K562 (cell line): ENCODE measurements around the gene HEATR3. TPM values are rescaled to one million over a fixed set of nuclear protein-coding genes. Genes with fewer than 3 reads are reported as not detected.

Source experiments
- ATAC-seq: fragments of 200-7000 bp; cut with Tn5 transposase; 3 replicates; pipeline ENCODE4 v1.9.1; 2020; ENCODE audit warnings: moderate library complexity
- BruUV-seq: library from RNA; stranded (reverse); fragments of 400-500 nt; replicated peaks from 2 replicates; lab custom pipeline; 2021; lab: Mats Ljungman, UMichigan
- CTCF ChIA-PET: fragments of 300-600 bp; formaldehyde crosslinking; extraction: SDS; loops from one replicate; lab custom pipeline; 2021; ENCODE audit warnings: low intra/inter-chr PET ratio; lab: Yijun Ruan, JAX
- POLR2A ChIA-PET: fragments of 300-600, 350-650 bp; sonication (Branson Sonifier 250); formaldehyde crosslinking; extraction: SDS; loops from one replicate; lab custom pipeline; 2021; ENCODE audit warnings: antibody characterized with exemption, inconsistent platforms; lab: Yijun Ruan, JAX
- DNase-seq, 4 experiments: peaks; one replicate each; pipeline versions ENCODE4 v3.0.0 to v3.0.0-alpha.2; 2011 to 2018; ENCODE audit warnings: low spot score in 3 of 4, mixed read lengths in 3 of 4; ENCODE audit errors: extremely low read depth in 1 of 4
- FAIRE-seq: peaks from 2 replicates; lab custom pipeline; 2011; peaks lifted over from hg19 to GRCh38; lab: Jason Lieb, UNC
- H2AFZ ChIP-seq: 2 replicates; pipeline ENCODE4 v1.6.0; 2011; ENCODE audit warnings: low read depth, low read length, control low read depth, inconsistent platforms
- H3K27ac ChIP-seq: fragments of 200-600 bp; 3 replicates; pipeline ENCODE4 v1.8.0; 2011; ENCODE audit warnings: low read depth, mild to moderate bottlenecking, control low read depth, inconsistent platforms, low read length, moderate library complexity, mixed read lengths; ENCODE audit errors: extremely low read depth
- H3K27me3 ChIP-seq, 2 experiments: fragments of 300-600 bp in 1 of 2; 2 replicates in 1 of 2; 3 replicates in 1 of 2; pipeline versions ENCODE4 v1.6.0 to v1.8.0; 2011; ENCODE audit warnings: inconsistent platforms in 2 of 2, low read length in 2 of 2, mild to moderate bottlenecking in 1 of 2, mixed read lengths in 1 of 2, moderate library complexity in 1 of 2; ENCODE audit not compliant: control insufficient read depth in 2 of 2, insufficient read depth in 2 of 2
- H3K36me3 ChIP-seq: fragments of 300-600 bp; 3 replicates; pipeline ENCODE4 v1.8.0; 2011; ENCODE audit warnings: mild to moderate bottlenecking, low read length, inconsistent platforms; ENCODE audit not compliant: control insufficient read depth, insufficient read depth
- H3K4me1 ChIP-seq, 2 experiments: fragments of 200-600 bp in 1 of 2; replicated peaks in 1 of 2; 2 replicates in 1 of 2; 3 replicates in 1 of 2; pipeline versions ENCODE4 v1.5.1 to v1.8.0; 2011; ENCODE audit warnings: inconsistent platforms in 2 of 2, low read length in 2 of 2, mild to moderate bottlenecking in 1 of 2, mixed read lengths in 1 of 2, moderate library complexity in 1 of 2; ENCODE audit not compliant: control insufficient read depth in 2 of 2, insufficient read depth in 2 of 2
- H3K4me2 ChIP-seq: 2 replicates; pipeline ENCODE4 v1.6.1; 2011; ENCODE audit warnings: low read length, control low read depth, inconsistent platforms, mixed read lengths; ENCODE audit not compliant: insufficient read depth
- H3K4me3 ChIP-seq: fragments of 200-600 bp; sonication (generic), shearing (Covaris generic); 2 replicates; pipeline ENCODE4 v1.5.1; 2016; ENCODE audit warnings: control low read depth, inconsistent platforms
- H3K79me2 ChIP-seq: fragments of 200-600 bp; 3 replicates; pipeline ENCODE4 v1.8.0; 2011; ENCODE audit warnings: low read length, inconsistent platforms; ENCODE audit not compliant: control insufficient read depth, insufficient read depth
- H3K9ac ChIP-seq, 2 experiments: 2 replicates each; pipeline versions ENCODE4 v1.6.0 to v1.6.1; 2011; ENCODE audit warnings: low read depth in 2 of 2, low read length in 2 of 2, control low read depth in 1 of 2, inconsistent platforms in 1 of 2, mild to moderate bottlenecking in 1 of 2, mixed read lengths in 1 of 2; ENCODE audit not compliant: insufficient read depth in 1 of 2
- H3K9me1 ChIP-seq: one replicate; pipeline ENCODE4 v1.6.0; 2011; ENCODE audit warnings: inconsistent platforms, mild to moderate bottlenecking, low read length, moderate library complexity; ENCODE audit not compliant: control insufficient read depth, insufficient read depth
- H3K9me3 ChIP-seq: replicated peaks from 2 replicates; pipeline ENCODE4 v1.5.1; 2011; ENCODE audit warnings: low read depth, low read length, inconsistent platforms; ENCODE audit not compliant: control insufficient read depth, insufficient read depth
- H4K20me1 ChIP-seq: replicated peaks from 2 replicates; pipeline ENCODE4 v1.6.1; 2011; ENCODE audit warnings: low read length, inconsistent platforms, mixed read lengths; ENCODE audit not compliant: control insufficient read depth, insufficient read depth
- E2F4 ChIP-seq: sonication (generic); formaldehyde crosslinking; IDR thresholded peaks from 2 replicates; pipeline ENCODE4 v1.8.0; 2022; ENCODE audit warnings: mild to moderate bottlenecking, low read depth, missing genetic modification reagents
- E2F8 ChIP-seq: fragments of 450-650 bp; IDR thresholded peaks from 2 replicates; pipeline ENCODE4 v1.7.1; 2018; ENCODE audit warnings: mild to moderate bottlenecking, low read depth; ENCODE audit not compliant: partially characterized antibody
- MITF ChIP-seq: IDR thresholded peaks from 2 replicates; pipeline ENCODE4 v1.6.1; 2014; ENCODE audit warnings: antibody characterized with exemption
- SRSF1 ChIP-seq: fragments of 200-400 bp; formaldehyde crosslinking; IDR thresholded peaks from 2 replicates; pipeline ENCODE4 v1.6.1; 2017; ENCODE audit warnings: mild to moderate bottlenecking, low read depth, low read length, moderate library complexity
- ZNF143 ChIP-seq: sonication (generic); formaldehyde crosslinking; IDR thresholded peaks from 2 replicates; pipeline ENCODE4 v1.9.0; 2022; ENCODE audit warnings: mild to moderate bottlenecking, missing genetic modification reagents
- WGBS: fragments of 100-300 bp; shearing (Covaris generic); methylation state at CpG from one replicate; pipeline ENCODE4 v1.1.6; 2016; ENCODE audit warnings: low coverage, mixed read lengths; ENCODE audit not compliant: insufficient coverage; ENCODE audit errors: missing lambda C conversion rate; 5-methylcytosine and 5-hydroxymethylcytosine counted together
- in situ Hi-C: fragments of 300-500 bp; cut with MboI; formaldehyde crosslinking; loops from 4 replicates; pipeline ENCODE4 v1.15.0; 2018; ENCODE audit warnings: inconsistent platforms, mixed read lengths
- intact Hi-C: fragments of 100-400 bp; cut with micrococcal nuclease; formaldehyde crosslinking; loops from 2 replicates; pipeline ENCODE4 v1.14.2; 2022
- polyA plus RNA-seq, 8 experiments: library from polyadenylated mRNA; depleted of rRNA in 4 of 8; stranded (reverse) in 5 of 8; unstranded in 3 of 8; fragments of >200 nt; fragmentation: Nextera tagmentation in 2 of 8; fragmentation: Illumina TruSeq in 1 of 8; extraction: Ambion mirVana in 2 of 8; extraction: Trizol in 1 of 8; gene quantifications; 2 replicates each; pipeline versions ENCODE4 v1.2.1 to v1.2.3, GENCODE V29; 2011 to 2014; ENCODE audit warnings: inconsistent platforms in 1 of 8, missing spikeins in 1 of 8
- total RNA-seq, 7 experiments: library from RNA; depleted of rRNA in 6 of 7; stranded (reverse); fragments of >200 nt in 6 of 7; fragmentation: Illumina TruSeq in 2 of 7; extraction: Trizol in 2 of 7; gene quantifications; 2 replicates each; pipeline versions ENCODE4 v1.2.1 to v1.2.3, GENCODE V29; 2011 to 2021; ENCODE audit warnings: low replicate concordance in 1 of 7

The HEATR3 gene
- total and polyA plus RNA-seq, 9 of the 15 experiments (the other 6 are each of a cell fraction or from before 2014, with no cell fraction given), result 1.7 to 30.2 (median 18.8) TPM

GRCh38 chr16:50065624-50066481 is at the start of gene HEATR3 (continued):
- TF ChIP-seq E2F8, result no peak
- no peak for TF ChIP-seq MITF

GRCh38 chr16:50017553-50017952 is 48.2 kb upstream of the HEATR3 start:
- Histone ChIP-seq H3K9me3 (no peaks in the 10 kb centered on the region), H3K27ac (no peak overlapping the region), H3K4me3 (no peak overlapping the region), H3K79me2 (no peaks in the 10 kb centered on the region), H2AFZ (no peak overlapping the region), H3K9ac (no peak overlapping the region), H3K9me1 (no peaks in the 10 kb centered on the region), H3K36me3 (no peaks in the 10 kb centered on the region), H3K4me2 (no peak overlapping the region), H3K27me3 (peaks cover 6 to 7% of the 10 kb centered on the region in 2 experiments; a peak in 3 of 5 replicates), H3K4me1 (no peaks in the 10 kb centered on the region; a peak in 1 of 5 replicates), H4K20me1 (no peaks in the 10 kb centered on the region)
- intact Hi-C loops (no loop called here), in situ Hi-C loops (no loop called here)
- ChIA-PET POLR2A (no interaction called here), CTCF (no interaction called here)
- ATAC-seq, result no peak
- FAIRE-seq, result no peak
- no peak for TF ChIP-seq SRSF1
- TF ChIP-seq E2F4 (CRISPR knock-in tag), result no peak
- TF ChIP-seq ZNF143 (CRISPR knock-in tag), result no peak
- WGBS, result 25% methylated on average over 9 of the region's 9 CpGs
- DNase-seq, result no peak
- no TSS peak for BruUV-seq
